HL-60/S4 treated with retinoic acid at 250 ng/mL for 4 days and 3 days (cell line): ENCODE measurements around the gene PKDCC.
"Not testable (repeated sequence)": the region's sequence is repeated elsewhere in the genome, so short reads cannot be mapped to it uniquely, and the experiment has no call there.

Experiments
- in situ Hi-C: fragments of 300-500 bp; cut with MboI; formaldehyde crosslinking; loops from 2 replicates; pipeline ENCODE4 v1.7.0; 2022; ENCODE audit warnings: low sequenced_read_pairs

PKDCC gene

GRCh38 chr2:42060718-42061619 is 13.1 kb downstream of the PKDCC start:
- in situ Hi-C loops: no loop called here

DNA sequence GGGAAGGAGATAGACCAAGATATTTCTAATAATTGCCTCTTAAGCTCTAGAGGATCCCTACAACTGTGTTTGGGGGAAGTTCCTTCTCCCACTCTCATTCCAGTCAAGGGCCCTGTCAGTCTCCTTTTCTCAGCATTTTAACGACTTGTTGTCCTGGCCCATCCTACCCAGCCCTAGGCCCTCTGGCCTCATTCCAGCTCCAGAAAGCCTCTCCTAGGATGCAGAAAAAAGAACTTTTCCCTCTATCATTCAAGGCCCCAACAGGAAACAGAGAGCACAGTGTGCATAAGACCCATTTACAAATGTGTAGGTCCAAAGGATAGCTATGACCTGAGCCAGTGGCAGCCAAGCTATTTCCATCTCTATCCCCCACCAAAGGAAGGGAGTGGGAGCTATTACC is 14.0 kb downstream of the PKDCC start:
- in situ Hi-C loops: no loop called here

DNA sequence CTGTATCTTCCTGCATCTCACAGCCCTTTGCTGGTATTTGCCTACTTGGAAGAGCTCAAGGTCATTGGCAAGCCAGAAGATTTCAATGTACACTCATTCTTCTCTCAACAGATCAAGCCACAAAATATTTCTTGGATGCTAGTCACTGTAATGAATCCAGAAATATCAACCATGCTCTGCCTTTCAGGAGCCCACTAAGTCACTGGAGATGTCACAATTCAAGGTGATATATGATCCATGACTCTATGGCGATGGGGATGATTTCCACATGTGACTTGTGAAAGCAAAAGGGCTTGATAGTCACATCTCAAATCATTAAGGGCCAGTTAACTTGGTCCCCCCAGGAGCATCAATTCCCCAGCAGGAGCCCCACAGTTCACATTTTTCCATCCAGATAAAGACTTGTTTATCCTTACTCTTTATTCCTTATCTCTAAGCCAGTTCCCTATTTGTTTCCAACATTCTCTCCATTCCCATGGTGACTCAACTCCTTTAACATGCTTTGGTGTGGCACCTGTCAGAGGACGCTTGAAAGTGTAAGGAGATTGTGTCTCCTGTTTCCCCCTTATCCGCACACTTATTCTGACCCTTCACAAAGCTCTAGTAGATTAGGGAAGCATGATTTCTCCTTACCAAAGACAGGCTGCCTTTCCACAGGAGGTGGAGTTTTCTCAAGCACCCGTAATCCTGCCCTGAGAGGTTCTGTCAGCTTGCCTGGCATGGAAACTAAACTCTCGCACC is 15.8 kb downstream of the PKDCC start:
- in situ Hi-C loops: no loop called here

- in situ Hi-C loops: no loop called here
These were observed 16.7 kb downstream of the PKDCC start for GRCh38 chr2:42064417-42064942.

GRCh38 chr2:42065753-42066152 is 17.9 kb downstream of the PKDCC start:
- in situ Hi-C loops: not testable (repeated sequence)

GRCh38 chr2:42067001-42067400 is 19.2 kb downstream of the PKDCC start:
- in situ Hi-C loops: not testable (repeated sequence)

- in situ Hi-C loops: no loop called here
These were observed 19.7 kb downstream of the PKDCC start for GRCh38 chr2:42067521-42067920.

GRCh38 chr2:42068571-42069178 is 20.9 kb downstream of the PKDCC start:
- in situ Hi-C loops: no loop called here

DNA sequence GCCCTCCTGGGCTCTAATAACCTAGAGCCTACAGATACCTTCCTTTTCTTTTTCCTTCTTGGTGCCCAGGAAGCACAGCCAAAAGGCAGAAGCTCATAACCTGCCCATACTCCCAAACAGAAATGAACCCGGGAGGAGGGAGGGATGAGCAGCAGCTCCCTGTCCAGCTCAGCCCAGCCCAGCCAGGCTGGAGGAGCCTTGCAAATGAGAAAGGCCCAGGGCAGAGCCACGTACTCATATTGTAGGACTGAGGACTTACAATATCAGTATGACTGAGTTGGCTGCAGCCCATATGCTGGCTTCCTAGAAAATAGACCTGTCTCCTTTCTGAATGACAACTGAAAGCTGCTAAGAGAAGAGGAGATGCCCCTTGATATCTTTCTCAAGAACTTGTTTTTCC is 21.7 kb downstream of the PKDCC start:
- in situ Hi-C loops: no loop called here

DNA sequence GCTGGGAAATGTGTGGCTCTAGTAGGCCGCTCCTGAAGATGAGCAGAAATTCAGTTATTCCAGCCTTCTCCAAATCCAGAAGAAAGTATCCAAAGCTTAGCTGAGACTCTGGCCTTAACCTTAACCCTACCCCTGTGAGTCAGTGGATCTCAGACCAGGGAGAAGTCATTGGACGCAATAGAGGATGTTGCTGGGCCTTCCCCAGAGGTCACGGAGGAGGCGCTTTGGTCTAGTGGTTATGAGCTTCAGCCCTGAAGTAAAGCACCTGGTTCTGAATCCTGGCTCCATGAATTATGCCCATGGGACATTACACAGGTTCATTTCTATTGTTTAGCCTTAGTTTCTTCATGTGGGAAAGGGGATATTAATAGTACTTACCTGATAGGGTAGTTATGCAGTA is 24.0 kb downstream of the PKDCC start:
- in situ Hi-C loops: no loop called here

- in situ Hi-C loops: no loop called here
These were observed 24.7 kb downstream of the PKDCC start for GRCh38 chr2:42072349-42073118.

DNA sequence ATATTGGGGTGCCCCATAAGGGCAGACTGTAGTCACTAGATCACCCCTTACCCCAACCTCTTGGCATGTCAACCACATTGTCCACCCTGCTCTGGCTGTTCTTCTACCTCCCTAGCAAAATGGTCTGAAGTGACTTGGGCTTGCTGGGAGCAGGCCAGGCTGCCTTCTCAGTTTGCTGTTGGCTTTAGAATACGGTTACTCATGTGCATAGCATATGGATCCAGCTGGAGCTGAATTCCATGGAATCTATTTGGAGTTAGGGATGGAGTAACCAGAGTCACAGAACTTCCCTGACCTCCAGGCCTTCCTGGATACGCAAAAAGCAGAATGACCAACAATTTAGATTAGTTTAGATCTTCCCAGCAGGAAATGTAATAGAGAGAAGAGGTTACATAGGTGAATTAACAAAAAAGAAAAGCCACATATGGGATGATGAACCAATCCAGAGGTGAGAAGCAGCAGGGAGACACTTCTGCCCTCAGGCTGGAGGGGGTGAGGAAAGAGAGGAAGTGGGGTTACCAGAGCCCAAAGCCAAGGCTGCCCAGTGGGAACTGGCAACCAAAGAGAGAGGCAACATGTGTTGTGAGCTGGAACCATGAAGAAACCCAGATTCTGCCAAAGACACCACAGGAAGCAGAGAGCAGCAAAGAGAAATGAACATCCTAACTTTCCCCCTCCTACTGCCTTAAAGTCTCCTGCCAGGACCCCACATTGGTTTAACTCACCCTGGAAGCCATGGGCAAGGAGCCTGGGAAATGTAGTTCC is 26.1 kb downstream of the PKDCC start:
- in situ Hi-C loops: no loop called here

DNA sequence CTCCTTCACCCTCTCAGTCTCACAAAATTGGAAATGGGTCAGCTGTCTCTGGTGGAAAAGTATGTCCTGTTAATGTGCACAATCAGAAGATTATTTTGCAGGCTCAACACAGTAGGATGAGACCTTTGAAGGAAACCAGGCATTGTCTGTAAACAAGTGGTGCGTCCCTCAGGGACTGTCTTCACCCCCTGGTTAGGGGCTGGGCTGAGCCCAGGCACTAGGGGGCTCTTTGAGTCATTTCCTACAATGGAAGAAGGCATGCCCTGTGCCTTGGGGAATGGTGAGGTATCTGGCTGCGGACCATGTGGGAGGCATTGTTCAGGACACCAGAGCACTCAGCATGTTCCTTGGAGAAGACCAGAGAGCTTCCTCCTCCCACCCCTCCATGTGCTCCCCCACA is 26.8 kb downstream of the PKDCC start:
- in situ Hi-C loops: no loop called here

- in situ Hi-C loops: no loop called here
These were observed 28.8 kb downstream of the PKDCC start for GRCh38 chr2:42076357-42077225.

- in situ Hi-C loops: no loop called here
These were observed 29.5 kb downstream of the PKDCC start for GRCh38 chr2:42077343-42077742.

DNA sequence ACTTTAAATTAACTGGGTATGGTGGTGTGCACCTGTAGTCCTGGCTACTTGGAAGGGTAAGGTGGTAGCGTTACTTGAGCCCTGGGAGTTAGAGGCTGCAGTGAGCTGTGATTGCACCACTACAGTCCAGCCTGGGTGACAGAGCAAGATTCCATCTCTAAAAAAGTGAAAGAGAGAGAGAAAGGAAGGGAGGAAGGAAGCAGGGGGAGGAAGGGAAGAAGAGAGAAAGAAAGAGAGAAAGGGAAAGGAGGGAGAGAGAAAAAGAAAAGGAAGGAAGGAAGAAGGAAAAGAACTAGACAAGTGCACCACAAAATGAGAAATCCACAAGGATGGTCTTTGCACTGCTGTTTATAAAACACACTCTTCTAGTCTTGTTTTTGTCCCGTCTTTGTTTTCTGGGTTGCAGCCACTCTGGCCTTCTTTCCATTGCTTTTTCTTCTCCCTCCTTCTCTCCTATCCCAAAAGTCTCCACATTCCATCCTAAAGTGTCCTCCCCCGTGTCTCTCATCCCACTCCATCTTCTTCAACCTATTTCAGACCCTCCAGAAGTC is 32.0 kb downstream of the PKDCC start:
- in situ Hi-C loops: loop anchor here (10.0 kb wide), 1 partner anchor 205 kb away; no protein-coding TSS in a partner anchor

DNA sequence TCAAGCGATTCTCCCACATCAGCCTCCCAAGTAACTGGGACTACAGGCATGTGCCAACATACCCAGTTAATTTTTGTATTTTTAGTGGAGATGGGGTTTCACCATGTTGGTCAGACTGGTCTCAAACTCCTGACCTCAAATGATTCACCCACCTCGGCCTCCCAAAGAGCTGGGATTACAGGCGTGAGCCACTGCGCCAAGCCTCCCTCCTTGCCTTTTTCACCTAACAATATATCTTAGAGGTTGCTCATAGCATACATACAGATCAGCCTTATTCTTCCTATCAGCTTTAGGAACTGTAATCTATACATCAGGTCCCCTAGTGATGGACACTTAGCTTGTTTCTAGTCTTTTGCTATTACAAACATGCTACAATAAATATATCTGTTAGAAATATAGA is 33.3 kb downstream of the PKDCC start:
- in situ Hi-C loops: loop anchor here (10.0 kb wide), 1 partner anchor 206 kb away; no protein-coding TSS in a partner anchor

DNA sequence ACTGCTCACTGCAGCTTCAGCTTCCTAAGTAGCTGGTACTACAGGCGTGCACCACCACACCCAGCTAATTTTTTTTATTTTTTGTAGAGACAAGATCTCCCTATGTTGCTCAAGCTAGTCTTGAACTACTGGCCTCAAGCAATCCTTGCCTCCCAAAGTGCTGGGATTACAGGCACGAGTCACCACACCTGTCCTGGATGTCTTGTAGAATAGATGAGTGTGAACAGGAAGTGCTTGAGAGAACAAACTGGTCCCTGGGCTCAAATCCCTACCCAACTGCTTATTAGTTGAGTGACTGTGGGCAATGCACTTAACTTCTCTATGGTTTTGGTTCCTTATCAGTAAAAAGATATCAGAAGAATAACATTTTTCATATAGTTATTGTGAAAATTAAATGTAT is 34.2 kb downstream of the PKDCC start:
- in situ Hi-C loops: loop anchor here (10.0 kb wide), 1 partner anchor 207 kb away; no protein-coding TSS in a partner anchor
